NCI-H460 (cell line): ENCODE data around the gene SMC2. TPM values are rescaled to one million over a fixed set of nuclear protein-coding genes. Genes with fewer than 3 reads are reported as not detected.
A peak's percentile ranks its signal among the peaks of the same experiment; 100 is the strongest.

Experiments
- DNase-seq: peaks from one replicate; pipeline ENCODE4 v3.0.0-alpha.2; 2016; ENCODE audit warnings: low read depth; ENCODE audit errors: extremely low read depth
- total RNA-seq: library from RNA; depleted of rRNA; stranded (reverse); fragments of >200 nt; shearing (Covaris generic); gene quantifications from 2 replicates; pipeline ENCODE4 v1.2.3, GENCODE V29; 2014

Gene SMC2
- total RNA-seq, 1 experiment from 2014 or later, result 30.1 TPM

DNA sequence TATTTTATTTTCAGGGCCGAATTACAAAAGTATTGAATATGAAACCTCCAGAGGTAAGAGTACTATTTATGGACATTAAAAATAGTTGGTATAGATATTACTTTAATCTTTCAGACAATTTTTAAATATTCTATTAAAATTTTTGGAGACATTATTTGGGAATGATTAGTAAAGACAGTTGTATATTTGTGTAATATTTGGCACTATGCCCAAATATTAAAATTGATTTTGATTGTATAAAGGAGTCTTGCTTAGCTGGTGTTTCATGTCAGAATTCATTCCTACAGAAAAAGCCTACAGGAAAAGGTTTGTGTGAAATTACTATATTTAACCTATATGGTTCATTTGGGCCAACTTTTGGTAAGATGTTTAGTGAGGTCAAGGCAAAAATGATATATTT, 5.5 kb downstream of the SMC2 start:
- no peak for DNase-seq

GRCh38 chr9:104104360-104104759, 10.3 kb downstream of the SMC2 start:
- no peak for DNase-seq

GRCh38 chr9:104107799-104108198, 13.7 kb downstream of the SMC2 start:
- DNase-seq, result no peak

- no peak for DNase-seq
Observed at GRCh38 chr9:104108315-104108714, 14.2 kb downstream of the SMC2 start.

DNA sequence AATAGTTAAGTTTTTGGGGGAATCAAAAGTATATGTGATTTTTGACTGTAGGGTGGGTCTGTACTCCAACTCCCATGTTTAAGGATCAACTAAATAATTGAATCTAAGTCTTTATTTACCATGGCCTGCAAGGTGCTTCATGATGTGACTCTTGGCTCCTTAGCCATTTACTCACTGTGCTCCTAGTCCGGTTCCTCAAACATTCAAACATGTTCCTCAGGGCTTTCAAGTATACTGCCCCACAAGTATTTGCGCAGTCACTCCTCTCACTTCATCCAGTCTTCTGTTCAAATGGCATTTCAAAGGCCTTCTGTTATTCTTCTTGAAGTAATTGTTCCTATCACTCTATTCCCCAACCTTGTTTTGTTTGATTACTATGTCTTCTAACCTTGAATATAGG, 16.4 kb downstream of the SMC2 start:
- no peak for DNase-seq

- no peak for DNase-seq
Observed at GRCh38 chr9:104118916-104119315, 24.8 kb downstream of the SMC2 start.

DNA sequence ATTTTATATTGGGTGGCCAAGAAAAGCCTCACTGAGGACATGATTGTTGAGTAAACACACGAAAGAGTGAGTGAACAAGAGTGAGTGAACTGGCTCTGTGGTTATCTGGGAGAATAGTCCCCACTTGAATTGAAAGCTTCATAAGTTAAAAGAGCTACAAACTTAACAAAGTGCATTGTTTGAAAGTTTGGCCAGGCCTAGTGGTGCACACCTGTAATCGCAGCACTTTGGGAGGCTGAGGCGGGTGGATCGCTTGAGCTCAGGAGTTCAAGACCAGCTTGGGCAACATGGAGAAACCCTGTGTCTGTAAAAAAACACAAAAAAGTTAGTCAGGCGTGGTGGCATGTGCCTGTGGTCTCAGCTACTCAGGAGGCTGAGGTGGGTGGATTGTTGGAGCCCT, 26.9 kb downstream of the SMC2 start:
- no peak for DNase-seq

DNA sequence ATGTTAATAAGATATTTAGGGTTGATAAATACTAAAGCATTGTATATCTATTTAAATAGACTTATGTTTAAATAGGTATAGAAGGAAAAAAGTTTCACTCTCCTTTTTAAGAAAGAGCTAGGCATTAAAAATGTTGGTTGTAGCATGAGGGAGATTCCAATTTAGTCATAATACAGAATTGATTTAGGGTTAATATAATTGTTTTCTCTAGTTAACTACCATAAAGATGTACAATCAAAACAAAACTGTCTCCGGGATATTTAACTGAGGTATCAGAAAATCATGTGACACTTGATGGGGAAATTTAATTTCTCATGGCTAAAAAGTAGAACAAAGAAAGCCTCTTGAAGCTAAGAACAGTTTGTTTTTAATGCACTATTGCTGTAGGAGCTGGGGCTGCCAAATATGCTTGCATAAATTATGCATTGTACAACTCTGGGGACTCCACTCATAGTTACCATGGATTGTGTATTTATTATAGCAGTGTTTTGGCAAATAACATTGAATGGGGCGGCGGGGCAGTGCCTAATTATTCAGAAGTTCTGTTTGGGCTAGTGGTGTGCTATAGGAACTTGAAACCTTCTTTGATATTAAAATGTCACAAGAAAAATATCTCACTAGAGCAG, 44.2 kb downstream of the SMC2 start:
- no peak for DNase-seq

GRCh38 chr9:104142799-104143549, 48.9 kb downstream of the SMC2 start:
- no peak for DNase-seq

DNA sequence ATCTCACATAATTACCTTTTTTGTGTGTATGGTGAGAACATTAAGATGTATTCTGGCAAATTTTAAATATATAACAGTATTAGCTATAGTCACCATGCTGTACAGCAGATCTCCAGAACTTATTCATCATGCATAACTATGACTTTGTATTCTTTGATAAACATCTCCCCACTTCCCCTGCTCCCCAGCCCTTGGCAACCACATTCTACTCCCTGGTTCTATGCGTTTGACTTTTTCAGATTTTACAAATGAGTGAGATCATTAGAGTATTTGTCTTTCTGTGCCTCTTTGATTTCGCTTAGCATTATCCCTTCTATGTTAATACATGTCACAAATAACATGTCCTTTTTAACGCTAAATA, 49.4 kb downstream of the SMC2 start:
- DNase-seq, result no peak

DNA sequence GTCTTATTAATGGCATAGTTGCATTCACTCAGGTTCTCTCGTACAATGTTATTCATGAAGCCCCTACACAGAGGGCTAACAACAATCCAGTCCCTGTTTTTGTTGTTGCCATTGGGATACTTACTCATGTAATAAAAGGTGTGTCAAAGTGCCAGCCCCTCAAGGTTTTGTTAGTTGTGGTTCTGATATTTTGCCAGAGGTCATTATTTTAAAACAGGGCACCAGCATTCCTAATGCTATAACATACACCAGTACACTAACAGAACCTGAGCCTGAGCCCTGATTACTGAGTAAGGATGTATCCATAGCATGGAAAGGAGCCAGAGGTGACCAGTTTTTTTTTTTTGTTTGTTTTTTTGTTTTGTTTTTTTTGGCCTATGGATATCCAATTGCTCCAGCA, 50.2 kb downstream of the SMC2 start:
- no peak for DNase-seq

DNA sequence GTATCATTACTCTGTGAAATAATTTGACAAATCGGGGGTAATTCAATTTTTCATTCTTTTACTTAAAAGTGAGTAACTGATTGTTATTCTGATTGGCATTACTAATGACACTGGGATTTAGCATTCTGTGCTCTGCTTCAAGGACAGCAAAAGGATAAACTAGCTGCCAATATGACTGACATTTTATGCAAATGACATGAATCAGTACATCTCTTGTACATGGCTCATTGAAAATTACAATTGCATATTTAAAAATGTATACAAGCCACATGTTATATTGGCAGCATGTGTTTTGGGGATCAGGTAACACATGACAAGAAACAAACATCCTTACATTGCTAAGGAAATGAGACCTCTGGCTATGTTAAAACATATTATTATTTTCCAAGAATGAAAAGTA, 79.0 kb downstream of the SMC2 start:
- no peak for DNase-seq

DNA sequence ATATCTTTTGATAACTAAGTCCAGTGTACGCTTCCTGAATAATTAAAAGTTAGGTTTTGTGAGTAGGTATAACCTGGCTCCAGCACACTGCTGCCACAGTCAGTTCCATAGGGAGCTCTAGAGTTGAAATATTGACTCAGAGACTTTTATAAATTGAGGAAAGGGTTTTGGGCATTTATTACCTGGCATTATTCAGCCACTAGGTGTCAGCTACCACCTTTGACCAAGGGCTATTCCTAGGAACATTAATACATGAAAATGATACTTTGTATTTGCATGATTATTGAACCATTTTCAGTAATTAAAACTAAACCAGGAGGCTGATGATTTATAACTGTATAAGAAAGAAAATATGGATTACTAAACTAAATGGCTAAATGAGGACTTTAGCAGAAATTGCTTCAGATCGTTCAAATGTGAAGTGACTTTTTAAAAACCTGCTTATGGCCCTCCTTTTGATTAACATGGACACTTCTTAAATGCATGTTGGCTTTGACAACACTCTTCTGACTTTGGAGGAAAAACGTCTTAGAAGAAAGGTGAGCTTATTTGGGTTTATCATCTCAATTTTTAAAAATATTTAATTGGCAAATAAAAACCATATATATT, 83.0 kb downstream of the SMC2 start:
- peak; percentile 13 for DNase-seq

DNA sequence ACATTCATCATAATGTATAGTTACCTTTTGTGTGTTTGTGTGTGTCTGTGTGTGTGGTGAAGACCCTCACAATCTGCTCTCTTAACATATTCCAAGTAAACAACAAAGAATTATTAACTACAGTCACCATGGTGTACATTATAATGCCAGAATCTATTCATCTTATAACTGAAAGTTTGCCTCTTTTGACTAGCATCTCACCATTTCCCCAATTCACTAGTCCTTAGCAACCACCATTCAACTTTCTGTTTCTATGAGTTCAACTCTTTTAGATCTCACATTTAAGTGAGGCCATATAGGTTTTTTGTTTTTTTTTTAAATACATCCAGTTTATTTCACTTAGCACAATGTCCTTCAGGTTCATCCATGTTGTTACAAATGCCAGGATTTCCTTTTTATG, 83.6 kb downstream of the SMC2 start:
- DNase-seq, result no peak
